SH-SY5Y (cell line): Measurements from ENCODE around the gene RIOX2.

ENCODE experiments used
- GATA2 ChIP-seq: IDR thresholded peaks from 2 replicates; pipeline ENCODE4 v1.6.1; 2011; ENCODE audit warnings: mild to moderate bottlenecking, low read depth, low read length
- GATA3 ChIP-seq: IDR thresholded peaks from 2 replicates; pipeline ENCODE4 v1.6.1; 2011; ENCODE audit warnings: low read depth, mild to moderate bottlenecking, low read length, moderate library complexity

RIOX2 gene

DNA sequence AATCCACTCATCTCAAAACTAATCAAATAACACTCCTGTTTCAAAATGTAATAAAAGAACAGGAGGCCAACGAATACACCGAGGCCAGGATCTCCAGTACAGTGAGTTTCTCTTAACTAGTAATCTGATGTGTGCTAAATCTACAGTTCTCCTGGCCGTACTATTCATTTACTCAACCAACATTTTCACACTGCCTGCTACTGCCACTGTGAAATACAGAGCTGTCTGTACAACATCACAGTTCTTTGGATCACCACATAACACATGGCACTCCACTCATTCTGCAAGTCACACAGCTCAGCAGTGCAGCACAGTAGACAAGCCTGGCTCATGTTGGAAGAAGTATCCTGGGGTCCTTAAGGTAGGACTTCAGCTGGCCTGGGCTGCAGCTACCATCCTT is 21.9 kb downstream of the RIOX2 start:
- TF ChIP-seq GATA2 (no peak), GATA3 (no peak)

DNA sequence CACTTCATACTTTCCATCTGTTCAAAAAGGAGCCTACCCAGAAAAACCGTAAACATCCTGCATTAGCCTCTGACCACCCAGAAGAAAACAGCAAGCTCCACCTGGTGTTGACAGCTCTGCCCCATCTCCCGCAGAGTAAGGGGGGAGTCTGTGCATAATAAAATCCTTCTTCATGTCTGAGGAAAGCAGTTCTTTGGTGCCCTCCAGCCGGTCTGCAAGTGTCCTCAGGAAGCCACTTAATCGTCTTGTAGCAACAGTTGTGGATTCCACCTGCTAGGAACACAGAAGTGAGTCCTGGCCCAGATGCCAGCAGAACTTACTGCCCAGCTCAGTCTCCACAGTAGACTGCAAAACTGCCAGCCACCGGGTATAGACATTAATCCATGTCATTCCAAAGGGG is 22.5 kb downstream of the RIOX2 start:
- TF ChIP-seq GATA3 (no peak), GATA2 (no peak)

GRCh38 chr3:97949110-97949485 is 23.1 kb downstream of the RIOX2 start:
- TF ChIP-seq GATA3, result no peak
- TF ChIP-seq GATA2, result no peak

DNA sequence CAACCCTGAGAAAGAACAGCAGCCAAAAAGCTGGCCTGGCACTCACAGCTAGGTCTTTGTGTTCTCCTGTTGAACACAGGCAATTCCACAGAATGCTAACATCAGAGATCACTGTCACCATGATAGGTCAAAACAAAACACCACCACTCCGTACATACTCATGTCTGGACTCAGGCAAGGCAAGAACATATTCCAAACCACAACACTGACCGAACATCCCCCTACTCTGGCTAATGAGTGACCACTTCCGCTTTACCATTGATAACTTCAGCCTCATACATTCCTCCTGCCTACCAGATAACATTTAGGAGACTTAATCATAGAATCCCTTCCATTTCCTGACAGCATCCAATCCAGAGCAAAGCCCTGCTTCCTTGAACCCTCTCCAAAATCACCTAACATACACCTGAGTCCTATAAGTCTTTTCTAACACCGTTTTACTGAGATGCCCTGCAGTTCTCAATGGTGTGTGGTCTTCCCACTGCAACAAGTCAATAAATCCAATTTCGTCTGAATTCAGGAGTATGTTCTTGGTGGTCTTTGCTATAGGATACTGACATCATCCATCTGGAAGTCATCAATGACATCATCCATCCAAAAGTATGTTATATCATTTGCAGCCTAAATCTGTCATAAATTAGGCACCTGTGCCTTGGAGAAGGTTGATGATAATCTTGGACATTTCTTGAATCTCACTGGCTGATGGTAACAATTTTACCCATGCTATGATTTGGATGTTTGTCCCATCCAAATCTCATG is 23.7 kb downstream of the RIOX2 start:
- TF ChIP-seq GATA2 (no peak), GATA3 (no peak)

GRCh38 chr3:97942801-97943546 is 29.3 kb downstream of the RIOX2 start:
- TF ChIP-seq GATA2, result no peak
- no peak for TF ChIP-seq GATA3

- no peak for TF ChIP-seq GATA3
- no peak for TF ChIP-seq GATA2
Observed at GRCh38 chr3:97940034-97940433, 32.2 kb downstream of the RIOX2 start.

- TF ChIP-seq GATA2 (no peak), GATA3 (no peak)
Observed at GRCh38 chr3:97939401-97939800, 32.8 kb downstream of the RIOX2 start.

- TF ChIP-seq GATA3 (no peak), GATA2 (no peak)
Observed at GRCh38 chr3:97938444-97938843, 33.8 kb downstream of the RIOX2 start.

GRCh38 chr3:97937205-97937604 is 35.0 kb downstream of the RIOX2 start:
- TF ChIP-seq GATA3 (no peak), GATA2 (no peak)

- TF ChIP-seq GATA2 (no peak), GATA3 (no peak)
Observed at GRCh38 chr3:97935842-97936241, 36.4 kb downstream of the RIOX2 start.

- no peak for TF ChIP-seq GATA2
- TF ChIP-seq GATA3, result no peak
Observed at GRCh38 chr3:97934980-97935695, 37.1 kb downstream of the RIOX2 start.

- no peak for TF ChIP-seq GATA2
- no peak for TF ChIP-seq GATA3
Observed at GRCh38 chr3:97932387-97932801, 39.8 kb downstream of the RIOX2 start.

- no peak for TF ChIP-seq GATA2
- TF ChIP-seq GATA3, result no peak
Observed at GRCh38 chr3:97931218-97931617, 41.0 kb downstream of the RIOX2 start.

- no peak for TF ChIP-seq GATA2
- no peak for TF ChIP-seq GATA3
Observed at GRCh38 chr3:97930018-97930417, 42.2 kb downstream of the RIOX2 start.
